IPS-18a (cell line): ENCODE data around the gene IL16.
"Not testable (repeated sequence)": the region's sequence is repeated elsewhere in the genome, so short reads cannot be mapped to it uniquely, and the experiment has no call there.

Experiments
- H3K27ac ChIP-seq: one replicate; pipeline ENCODE4 v1.5.1; 2013; ENCODE audit warnings: low read length
- H3K27me3 ChIP-seq: one replicate; pipeline ENCODE4 v1.6.1; 2013; ENCODE audit warnings: mild to moderate bottlenecking, low read length; ENCODE audit not compliant: control insufficient read depth, insufficient read depth
- H3K36me3 ChIP-seq: one replicate; pipeline ENCODE4 v1.6.1; 2013; ENCODE audit warnings: low read depth, low read length; ENCODE audit not compliant: control insufficient read depth
- H3K4me1 ChIP-seq: one replicate; pipeline ENCODE4 v1.6.1; 2013; ENCODE audit warnings: low read depth, low read length; ENCODE audit not compliant: control insufficient read depth
- H3K4me3 ChIP-seq: one replicate; pipeline ENCODE4 v1.5.1; 2013; ENCODE audit warnings: low read length
- H3K9ac ChIP-seq: one replicate; pipeline ENCODE4 v1.6.1; 2013; ENCODE audit warnings: mild to moderate bottlenecking, low read length, moderate library complexity
- H3K9me3 ChIP-seq: one replicate; pipeline ENCODE4 v1.6.1; 2013; ENCODE audit warnings: low read depth, low read length; ENCODE audit not compliant: control insufficient read depth

IL16 gene

GRCh38 chr15:81330366-81331090, 133.8 kb downstream of the IL16 start:
- Histone ChIP-seq H3K9me3 (no peaks in the 10 kb centered on the region), H3K4me1 (no peaks in the 10 kb centered on the region), H3K27ac (no peak overlapping the region), H3K9ac (no peak overlapping the region), H3K27me3 (no peaks in the 10 kb centered on the region), H3K36me3 (no peaks in the 10 kb centered on the region), H3K4me3 (no peak overlapping the region)

GRCh38 chr15:81331141-81331540, 134.5 kb downstream of the IL16 start:
- not testable (repeated sequence) for H3K27ac ChIP-seq, H3K9me3 ChIP-seq, H3K36me3 ChIP-seq, H3K4me1 ChIP-seq, H3K9ac ChIP-seq, H3K4me3 ChIP-seq, H3K27me3 ChIP-seq

GRCh38 chr15:81331600-81331999, 134.9 kb downstream of the IL16 start:
- H3K27ac ChIP-seq: no peak overlapping the region
- no peaks in the 10 kb centered on the region for H3K9me3 ChIP-seq
- H3K36me3 ChIP-seq: no peaks in the 10 kb centered on the region
- no peak overlapping the region for H3K4me3 ChIP-seq
- no peaks in the 10 kb centered on the region for H3K4me1 ChIP-seq
- H3K27me3 ChIP-seq: no peaks in the 10 kb centered on the region
- no peak overlapping the region for H3K9ac ChIP-seq

GRCh38 chr15:81332326-81332725, 135.6 kb downstream of the IL16 start:
- Histone ChIP-seq H3K4me1 (no peaks in the 10 kb centered on the region), H3K27ac (no peak overlapping the region), H3K27me3 (no peaks in the 10 kb centered on the region), H3K9ac (no peak overlapping the region), H3K4me3 (no peak overlapping the region), H3K36me3 (no peaks in the 10 kb centered on the region), H3K9me3 (no peaks in the 10 kb centered on the region)

- H3K27ac ChIP-seq: no peak overlapping the region
Observed at GRCh38 chr15:81333363-81333762, 136.7 kb downstream of the IL16 start.

GRCh38 chr15:81334768-81335435, 138.2 kb downstream of the IL16 start:
- no peak overlapping the region for H3K9ac ChIP-seq

More at GRCh38 chr15:81333363-81333762, 136.7 kb downstream of the IL16 start:
- no peaks in the 10 kb centered on the region for H3K36me3 ChIP-seq
- H3K4me1 ChIP-seq: no peaks in the 10 kb centered on the region
- H3K27me3 ChIP-seq: no peaks in the 10 kb centered on the region
- H3K9me3 ChIP-seq: no peaks in the 10 kb centered on the region
- H3K4me3 ChIP-seq: no peak overlapping the region
- H3K9ac ChIP-seq: no peak overlapping the region

GRCh38 chr15:81335631-81336030, 139.0 kb downstream of the IL16 start:
- Histone ChIP-seq H3K9me3 (no peaks in the 10 kb centered on the region), H3K4me3 (no peak overlapping the region), H3K27me3 (no peaks in the 10 kb centered on the region), H3K9ac (no peak overlapping the region), H3K36me3 (no peaks in the 10 kb centered on the region), H3K4me1 (no peaks in the 10 kb centered on the region), H3K27ac (no peak overlapping the region)

More at GRCh38 chr15:81334768-81335435, 138.2 kb downstream of the IL16 start:
- Histone ChIP-seq H3K27ac (no peak overlapping the region), H3K4me3 (no peak overlapping the region), H3K4me1 (no peaks in the 10 kb centered on the region), H3K27me3 (no peaks in the 10 kb centered on the region), H3K36me3 (no peaks in the 10 kb centered on the region), H3K9me3 (no peaks in the 10 kb centered on the region)

GRCh38 chr15:81336568-81336967, 139.9 kb downstream of the IL16 start:
- H3K9ac ChIP-seq: no peak overlapping the region
- H3K4me3 ChIP-seq: no peak overlapping the region
- H3K27me3 ChIP-seq: no peaks in the 10 kb centered on the region
- H3K36me3 ChIP-seq: no peaks in the 10 kb centered on the region
- no peak overlapping the region for H3K27ac ChIP-seq
- H3K9me3 ChIP-seq: no peaks in the 10 kb centered on the region
- no peaks in the 10 kb centered on the region for H3K4me1 ChIP-seq

- H3K4me3 ChIP-seq: no peak overlapping the region
- no peak overlapping the region for H3K27ac ChIP-seq
- no peaks in the 10 kb centered on the region for H3K36me3 ChIP-seq
- no peaks in the 10 kb centered on the region for H3K27me3 ChIP-seq
- no peaks in the 10 kb centered on the region for H3K4me1 ChIP-seq
- no peaks in the 10 kb centered on the region for H3K9me3 ChIP-seq
- H3K9ac ChIP-seq: no peak overlapping the region
Observed at GRCh38 chr15:81337241-81337640, 140.6 kb downstream of the IL16 start.

GRCh38 chr15:81337713-81338157, 141.1 kb downstream of the IL16 start:
- H3K4me1 ChIP-seq: no peaks in the 10 kb centered on the region
- no peaks in the 10 kb centered on the region for H3K36me3 ChIP-seq
- no peak overlapping the region for H3K4me3 ChIP-seq
- no peaks in the 10 kb centered on the region for H3K9me3 ChIP-seq
- H3K9ac ChIP-seq: no peak overlapping the region
- no peaks in the 10 kb centered on the region for H3K27me3 ChIP-seq
- H3K27ac ChIP-seq: no peak overlapping the region

GRCh38 chr15:81338170-81339007, 141.7 kb downstream of the IL16 start:
- Histone ChIP-seq H3K4me3 (no peak overlapping the region), H3K27me3 (no peaks in the 10 kb centered on the region), H3K36me3 (no peaks in the 10 kb centered on the region), H3K9ac (no peak overlapping the region), H3K27ac (no peak overlapping the region), H3K4me1 (no peaks in the 10 kb centered on the region), H3K9me3 (no peaks in the 10 kb centered on the region)
